ENCODE results near the gene SCN1A.

GRCh38 chr2:166140932-166141331 lies 13.1 kb upstream of the SCN1A start:
- TF ChIP-seq POLR2AphosphoS5 (IDR thresholded peaks at IDR 0.05; ENCODE audit: low read depth, low read length) (no peak), CTCF (IDR thresholded peaks at IDR 0.05) (no peak)
